CD4-positive, alpha-beta memory T cell (primary cell): ENCODE data around the gene ESPNL. TPM values are rescaled to one million over a fixed set of nuclear protein-coding genes. Genes with fewer than 3 reads are reported as not detected.
"Not testable (repeated sequence)": the region's sequence is repeated elsewhere in the genome, so short reads cannot be mapped to it uniquely, and the experiment has no call there.

ENCODE experiments used
- CTCF ChIA-PET: fragments of 350-600 bp; sonication (Branson Sonifier 250); formaldehyde crosslinking; loops from one replicate; lab custom pipeline; 2021; ENCODE audit warnings: inconsistent platforms; ENCODE audit not compliant: partially characterized antibody; lab: Charles Lee
- POLR2A ChIA-PET: fragments of 350-600 bp; sonication (Branson Sonifier 250); formaldehyde crosslinking; loops from one replicate; lab custom pipeline; 2021; ENCODE audit not compliant: partially characterized antibody; lab: Charles Lee
- DNase-seq, 5 donors: peaks; one replicate each; pipeline versions ENCODE4 v3.0.0 to v3.0.0-alpha.2; 2020 to 2022; ENCODE audit warnings: mixed read lengths in 1 of 5
- H3K27ac ChIP-seq: one replicate; pipeline ENCODE4 v1.7.0; 2013; ENCODE audit warnings: low read depth, low read length
- H3K27me3 ChIP-seq: 2 replicates; pipeline ENCODE4 v1.7.0; 2013; ENCODE audit warnings: mild to moderate bottlenecking, low read length, moderate library complexity; ENCODE audit not compliant: insufficient read depth
- H3K36me3 ChIP-seq: 2 replicates; pipeline ENCODE4 v1.7.0; 2013; ENCODE audit warnings: mild to moderate bottlenecking, low read length, moderate library complexity; ENCODE audit not compliant: insufficient read depth
- H3K4me1 ChIP-seq: 2 replicates; pipeline ENCODE4 v1.7.0; 2013; ENCODE audit warnings: mild to moderate bottlenecking, low read length, moderate library complexity; ENCODE audit not compliant: insufficient read depth
- H3K4me3 ChIP-seq, 2 donors: one replicate each; pipeline ENCODE4 v1.7.0; 2013; ENCODE audit warnings: low read length in 2 of 2, mild to moderate bottlenecking in 1 of 2
- H3K9me3 ChIP-seq, 2 donors: one replicate each; pipeline ENCODE4 v1.7.0; 2013; ENCODE audit warnings: low read length in 2 of 2, control low read depth in 1 of 2; ENCODE audit not compliant: control insufficient read depth in 1 of 2
- H3K27ac Mint-ChIP-seq, 7 donors: one replicate each; pipeline ENCODE4 v1.8.0; 2020 to 2021; ENCODE audit warnings: mixed read lengths in 7 of 7, mild to moderate bottlenecking in 6 of 7, inconsistent platforms in 3 of 7, moderate library complexity in 3 of 7
- H3K27me3 Mint-ChIP-seq, 2 donors: one replicate each; pipeline ENCODE4 v1.8.0; 2020 to 2021; ENCODE audit warnings: mixed read lengths in 2 of 2
- H3K36me3 Mint-ChIP-seq, 2 donors: one replicate each; pipeline ENCODE4 v1.8.0; 2020 to 2021; ENCODE audit warnings: mixed read lengths in 2 of 2, inconsistent platforms in 1 of 2, mild to moderate bottlenecking in 1 of 2
- H3K4me1 Mint-ChIP-seq, 4 donors: one replicate each; pipeline ENCODE4 v1.8.0; 2020 to 2021; ENCODE audit warnings: mixed read lengths in 4 of 4, mild to moderate bottlenecking in 1 of 4
- H3K4me3 Mint-ChIP-seq, 8 donors: one replicate each; pipeline ENCODE4 v1.8.0; 2020 to 2021; ENCODE audit warnings: mixed read lengths in 8 of 8, mild to moderate bottlenecking in 7 of 8, moderate library complexity in 6 of 8, inconsistent platforms in 3 of 8
- H3K9me3 Mint-ChIP-seq, 8 donors: one replicate each; pipeline ENCODE4 v1.8.0; 2020 to 2021; ENCODE audit warnings: mixed read lengths in 8 of 8, mild to moderate bottlenecking in 5 of 8, inconsistent platforms in 3 of 8, moderate library complexity in 1 of 8
- intact Hi-C: fragments of 100-400 bp; cut with micrococcal nuclease; formaldehyde crosslinking; loops from one replicate; pipeline ENCODE4 v1.15.1; 2023
- polyA plus RNA-seq, 2 donors: library from polyadenylated mRNA; unstranded; fragments of 300-500 nt; fragmentation: Illumina TruSeq; gene quantifications; one replicate each; pipeline ENCODE4 v1.2.3, GENCODE V29; 2021
- total RNA-seq, 2 experiments: library from RNA; stranded (reverse); gene quantifications; one replicate each; pipeline ENCODE4 v1.2.3, GENCODE V29; 2021

Gene ESPNL
- total and polyA plus RNA-seq, 4 experiments from 2014 or later, result 0.28 to 0.41 TPM; not detected in 2

DNA sequence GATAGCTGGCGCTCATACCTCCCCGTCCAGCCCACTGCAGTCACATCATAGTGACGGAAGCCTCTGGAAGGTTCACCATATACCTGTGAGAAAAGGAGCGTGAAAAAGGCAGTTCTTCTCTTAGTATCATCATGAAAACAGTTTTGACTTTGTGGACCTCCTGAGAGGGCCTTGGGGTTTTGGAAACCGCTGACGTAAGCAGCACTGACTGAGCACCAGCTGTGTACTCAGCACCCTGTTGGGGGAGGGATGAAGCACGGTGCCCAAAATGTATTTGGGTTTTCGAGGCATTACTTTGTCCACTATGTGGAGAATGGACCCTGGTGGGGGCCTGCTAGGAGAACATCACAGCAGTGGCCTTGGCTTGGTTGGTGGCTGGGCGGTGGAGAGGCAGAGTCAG, 33.9 kb upstream of the ESPNL start:
- POLR2A ChIA-PET, result no interaction called here
- no peak overlapping the region for H3K4me3 Mint-ChIP-seq

DNA sequence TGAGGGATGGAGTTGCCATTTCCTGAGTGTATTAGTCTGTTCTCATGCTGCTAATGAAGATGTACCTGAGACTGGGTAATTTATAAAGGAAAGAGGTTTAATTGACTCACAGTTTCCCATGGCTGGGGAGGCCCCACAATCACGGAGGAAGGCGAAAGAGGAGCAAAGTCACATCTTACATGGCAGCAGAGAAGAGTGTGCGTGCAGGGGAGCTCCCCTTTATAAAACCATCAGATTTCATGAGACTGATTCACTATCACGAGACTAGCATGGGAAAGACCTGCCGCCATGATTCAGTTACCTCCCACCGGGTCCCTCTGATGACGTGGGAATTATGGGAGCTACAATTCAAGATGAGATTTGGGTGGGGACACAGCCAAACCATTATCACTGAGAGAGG, 33.4 kb upstream of the ESPNL start:
- H3K27me3 Mint-ChIP-seq, H3K27me3 ChIP-seq: not testable (repeated sequence)
- peak overlapping the region in 5 of 7 donors; percentile 16 to 86 (median 42) for H3K27ac Mint-ChIP-seq

More for the DNA sequence above, 33.9 kb upstream of the ESPNL start:
- intact Hi-C loops, result no loop called here
- no peaks in the 10 kb centered on the region for H3K9me3 ChIP-seq
- H3K4me3 ChIP-seq, result no peak overlapping the region
- peaks cover 34 to 45% of the 10 kb centered on the region in 2 donors for H3K36me3 Mint-ChIP-seq
- peaks cover 0 to 11% (median 4%) of the 10 kb centered on the region in 8 donors for H3K9me3 Mint-ChIP-seq
- H3K4me1 ChIP-seq, result peaks cover 61% of the 10 kb centered on the region
- H3K27ac Mint-ChIP-seq, result peak overlapping the region in 6 of 7 donors; percentile 13 to 64 (median 43)
- DNase-seq, result no peak
- H3K27me3 Mint-ChIP-seq, result no peaks in the 10 kb centered on the region
- no peaks in the 10 kb centered on the region for H3K36me3 ChIP-seq
- H3K4me1 Mint-ChIP-seq, result peaks cover 34 to 78% (median 58%) of the 10 kb centered on the region in 4 donors
- CTCF ChIA-PET, result no interaction called here
- no peaks in the 10 kb centered on the region for H3K27me3 ChIP-seq
- no peak overlapping the region for H3K27ac ChIP-seq

DNA sequence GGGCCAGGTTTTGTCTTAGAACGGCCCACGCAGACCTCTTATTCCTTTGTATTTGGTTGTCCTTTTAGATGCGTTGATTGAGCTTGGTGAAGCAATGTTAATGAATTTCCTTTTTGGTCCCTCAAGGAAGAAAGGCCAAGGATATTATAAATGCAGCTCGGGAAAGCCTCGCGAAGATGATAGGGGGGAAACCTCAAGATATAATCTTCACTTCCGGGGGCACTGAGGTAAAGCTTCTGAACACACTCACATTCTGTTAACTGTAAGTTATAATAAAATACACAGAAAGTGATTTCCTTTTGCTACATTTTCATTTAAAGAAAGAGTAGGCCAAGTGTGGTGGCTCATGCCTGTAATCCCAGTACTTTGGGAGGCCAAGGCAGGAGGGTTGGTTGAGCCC, 32.2 kb upstream of the ESPNL start:
- H3K9me3 Mint-ChIP-seq, result peaks cover 0 to 11% (median 4%) of the 10 kb centered on the region in 8 donors
- Histone ChIP-seq H3K27me3 (no peaks in the 10 kb centered on the region), H3K36me3 (no peaks in the 10 kb centered on the region), H3K4me1 (peaks cover 53% of the 10 kb centered on the region), H3K9me3 (no peaks in the 10 kb centered on the region), H3K4me3 (no peak overlapping the region), H3K27ac (no peak overlapping the region)
- ChIA-PET POLR2A (interaction anchor here (0.5 kb wide), 1 partner anchor 10 kb away, joined by 4 read pairs; no protein-coding TSS in a partner anchor), CTCF (no interaction called here)
- no peak for DNase-seq
- intact Hi-C loops, result no loop called here
- peaks cover 35 to 76% (median 53%) of the 10 kb centered on the region in 4 donors for H3K4me1 Mint-ChIP-seq
- peak overlapping the region in 2 of 8 donors; percentile 5 to 38 for H3K4me3 Mint-ChIP-seq
- H3K27ac Mint-ChIP-seq, result peak overlapping the region in 6 of 7 donors; percentile 10 to 87 (median 60)
- no peaks in the 10 kb centered on the region for H3K27me3 Mint-ChIP-seq
- peaks cover 48 to 51% of the 10 kb centered on the region in 2 donors for H3K36me3 Mint-ChIP-seq

More for the DNA sequence above, 33.4 kb upstream of the ESPNL start:
- H3K4me1 ChIP-seq, result peaks cover 62% of the 10 kb centered on the region
- peak overlapping the region in 1 of 8 donors; percentile 11 for H3K4me3 Mint-ChIP-seq
- H3K36me3 Mint-ChIP-seq, result peaks cover 36 to 40% of the 10 kb centered on the region in 2 donors
- H3K4me3 ChIP-seq, H3K27ac ChIP-seq, DNase-seq, CTCF ChIA-PET, POLR2A ChIA-PET, H3K36me3 ChIP-seq, H3K9me3 ChIP-seq, intact Hi-C loops: not testable (repeated sequence)
- H3K9me3 Mint-ChIP-seq, result peaks cover 0 to 11% (median 4%) of the 10 kb centered on the region in 8 donors
- H3K4me1 Mint-ChIP-seq, result peaks cover 31 to 77% (median 56%) of the 10 kb centered on the region in 4 donors

DNA sequence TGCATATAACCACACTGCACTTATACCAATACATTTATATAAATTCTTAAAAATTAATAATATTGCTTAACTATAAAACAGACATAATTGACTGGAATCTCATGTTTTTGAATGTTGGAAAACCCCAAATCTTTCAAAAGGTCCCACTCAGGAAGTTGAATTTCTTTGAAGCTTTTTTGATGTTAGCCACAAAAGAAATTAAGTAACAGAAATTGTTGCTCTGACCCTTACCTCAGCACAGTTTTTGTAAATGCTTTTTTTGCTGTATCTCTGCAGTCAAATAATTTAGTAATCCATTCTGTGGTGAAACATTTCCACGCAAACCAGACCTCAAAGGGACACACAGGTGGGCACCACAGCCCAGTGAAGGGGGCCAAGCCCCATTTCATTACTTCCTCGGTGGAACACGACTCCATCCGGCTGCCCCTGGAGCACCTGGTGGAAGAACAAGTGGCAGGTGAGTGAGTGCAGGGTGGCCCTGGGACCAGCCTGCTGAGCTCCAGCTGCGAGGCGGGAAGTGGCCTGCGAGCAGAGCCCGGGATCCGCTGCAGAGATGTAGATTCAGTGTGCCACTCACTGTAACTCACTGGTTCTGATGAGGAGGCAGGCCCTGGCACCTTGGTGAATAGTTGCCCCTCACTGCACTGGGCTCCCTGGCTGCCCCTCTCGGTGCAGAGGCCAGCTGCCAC, 31.0 kb upstream of the ESPNL start:
- intact Hi-C loops, result no loop called here
- H3K4me1 Mint-ChIP-seq, result peaks cover 31 to 65% (median 49%) of the 10 kb centered on the region in 4 donors
- ChIA-PET POLR2A (interaction anchor here (2.3 kb wide), 1 partner anchor 9 kb away, joined by 10 read pairs; the partner anchor contains the start of gene SCLY), CTCF (no interaction called here)
- H3K36me3 ChIP-seq, result no peaks in the 10 kb centered on the region
- no peaks in the 10 kb centered on the region for H3K27me3 ChIP-seq
- peak in 4 of 5 donors; percentile 22 to 38 (median 32) for DNase-seq
- H3K4me3 ChIP-seq, result no peak overlapping the region
- H3K27ac Mint-ChIP-seq, result peak overlapping the region; percentile 81 to 97 (median 89)
- H3K36me3 Mint-ChIP-seq, result peaks cover 51 to 52% of the 10 kb centered on the region in 2 donors
- no peaks in the 10 kb centered on the region for H3K27me3 Mint-ChIP-seq
- peak overlapping the region in 7 of 8 donors; percentile 70 to 81 (median 77) for H3K4me3 Mint-ChIP-seq
- peak overlapping the region; percentile 38 for H3K27ac ChIP-seq
- no peaks in the 10 kb centered on the region for H3K9me3 ChIP-seq
- H3K4me1 ChIP-seq, result peaks cover 49% of the 10 kb centered on the region
- peaks cover 0 to 11% (median 4%) of the 10 kb centered on the region in 8 donors for H3K9me3 Mint-ChIP-seq

DNA sequence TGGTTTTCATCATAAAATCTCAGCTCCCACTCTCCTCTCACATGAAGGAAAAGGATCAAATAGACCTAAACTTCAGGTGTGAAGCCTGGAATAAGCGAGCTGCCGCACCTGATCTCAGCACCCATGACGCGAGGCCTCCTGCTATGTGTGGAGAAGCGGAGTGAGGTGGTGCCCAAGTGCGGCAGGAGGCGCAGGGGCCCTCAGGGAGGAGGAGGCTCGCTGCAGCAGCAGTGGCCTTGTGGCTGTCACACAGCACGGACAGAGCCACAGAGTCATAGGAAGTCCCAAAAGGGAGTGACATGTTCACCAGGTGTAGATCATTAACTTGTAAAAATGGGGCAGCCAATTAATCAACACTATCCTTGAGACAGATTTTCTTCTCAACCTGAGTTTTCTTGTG, 30.3 kb upstream of the ESPNL start:
- peak overlapping the region in 7 of 8 donors; percentile 17 to 81 (median 73) for H3K4me3 Mint-ChIP-seq
- intact Hi-C loops, result no loop called here
- peak overlapping the region; percentile 52 to 97 (median 89) for H3K27ac Mint-ChIP-seq
- Histone ChIP-seq H3K9me3 (no peaks in the 10 kb centered on the region), H3K27me3 (no peaks in the 10 kb centered on the region), H3K36me3 (no peaks in the 10 kb centered on the region), H3K4me3 (no peak overlapping the region), H3K4me1 (peaks cover 44% of the 10 kb centered on the region), H3K27ac (peak overlapping the region; percentile 38)
- H3K36me3 Mint-ChIP-seq, result peaks cover 51 to 52% of the 10 kb centered on the region in 2 donors
- H3K9me3 Mint-ChIP-seq, result peaks cover 0 to 11% (median 4%) of the 10 kb centered on the region in 8 donors
- no peaks in the 10 kb centered on the region for H3K27me3 Mint-ChIP-seq
- ChIA-PET CTCF (no interaction called here), POLR2A (interaction anchor here (2.3 kb wide), 1 partner anchor 9 kb away, joined by 10 read pairs; the partner anchor contains the start of gene SCLY)
- no peak for DNase-seq
- H3K4me1 Mint-ChIP-seq, result peaks cover 31 to 64% (median 46%) of the 10 kb centered on the region in 4 donors

DNA sequence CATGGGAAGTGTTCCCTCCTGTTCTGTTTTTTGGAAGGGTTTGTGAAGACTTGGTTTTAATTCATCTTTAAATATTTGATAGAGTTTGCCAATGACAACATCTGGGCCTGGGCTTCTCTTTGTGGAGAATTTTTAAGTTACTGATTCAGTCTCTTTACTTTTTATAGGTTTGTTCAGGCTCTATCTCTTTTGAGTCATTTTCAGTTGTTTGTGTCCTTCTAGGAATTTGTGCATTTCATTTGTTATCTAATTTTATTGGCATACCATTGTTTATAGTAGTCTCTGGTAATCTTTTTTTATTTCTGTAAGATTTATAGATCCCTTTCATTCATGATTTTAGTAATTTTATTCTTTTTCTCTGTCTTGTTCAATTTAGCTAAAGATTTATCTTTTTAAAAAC, 24.7 kb upstream of the ESPNL start:
- Mint-ChIP-seq H3K27ac (peak overlapping the region in 3 of 7 donors; percentile 18 to 41 (median 37)), H3K9me3 (no peaks in the 10 kb centered on the region), H3K27me3 (no peaks in the 10 kb centered on the region), H3K4me3 (no peak overlapping the region), H3K4me1 (peaks cover 9 to 32% (median 17%) of the 10 kb centered on the region in 4 donors), H3K36me3 (peaks cover 41 to 58% of the 10 kb centered on the region in 2 donors)
- no peak overlapping the region for H3K27ac ChIP-seq
- peaks cover 16% of the 10 kb centered on the region for H3K4me1 ChIP-seq
- H3K9me3 ChIP-seq, result no peaks in the 10 kb centered on the region
- H3K4me3 ChIP-seq, result no peak overlapping the region
- H3K27me3 ChIP-seq, result no peaks in the 10 kb centered on the region
- no peak for DNase-seq
- ChIA-PET POLR2A (no interaction called here), CTCF (interaction anchor here (1.6 kb wide), 1 partner anchor 562 kb away, joined by 4 read pairs; no protein-coding TSS in a partner anchor)
- intact Hi-C loops, result no loop called here
- no peaks in the 10 kb centered on the region for H3K36me3 ChIP-seq

DNA sequence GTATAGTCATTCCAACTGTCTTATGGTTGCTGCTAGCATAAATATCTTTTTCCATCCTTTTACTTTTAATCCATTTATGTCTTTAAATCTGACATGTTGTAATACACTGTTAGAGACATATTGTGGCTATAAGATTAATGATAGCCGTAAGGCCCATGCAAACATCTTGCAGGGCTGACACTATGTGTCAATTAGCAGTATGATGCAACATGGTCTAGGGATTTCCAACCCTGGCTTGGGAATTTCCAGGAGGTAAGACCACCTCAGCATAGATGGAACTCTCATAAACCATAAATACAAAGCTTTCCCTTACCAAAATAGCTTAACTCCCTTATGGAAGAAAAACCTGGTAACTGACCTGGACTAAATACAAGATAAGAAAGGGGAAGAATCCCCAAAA, 22.8 kb upstream of the ESPNL start:
- POLR2A ChIA-PET, result interaction anchor here (0.6 kb wide), 1 partner anchor 9 kb away, joined by 4 read pairs; no protein-coding TSS in a partner anchor
- no peaks in the 10 kb centered on the region for H3K4me1 ChIP-seq
- intact Hi-C loops, result no loop called here

More for the DNA sequence above, 22.8 kb upstream of the ESPNL start:
- Histone ChIP-seq H3K36me3 (peaks cover 6% of the 10 kb centered on the region), H3K9me3 (no peaks in the 10 kb centered on the region), H3K27me3 (no peaks in the 10 kb centered on the region), H3K27ac (no peak overlapping the region), H3K4me3 (no peak overlapping the region)
- H3K4me1 Mint-ChIP-seq, result peaks cover 0 to 21% (median 12%) of the 10 kb centered on the region in 4 donors
- no peaks in the 10 kb centered on the region for H3K27me3 Mint-ChIP-seq
- no peak for DNase-seq
- no peak overlapping the region for H3K4me3 Mint-ChIP-seq
- H3K27ac Mint-ChIP-seq, result no peak overlapping the region
- CTCF ChIA-PET, result no interaction called here
- H3K36me3 Mint-ChIP-seq, result peaks cover 52 to 68% of the 10 kb centered on the region in 2 donors
- H3K9me3 Mint-ChIP-seq, result no peaks in the 10 kb centered on the region
